IPS-20b (cell line): Measurements from ENCODE around the gene ZFP28.

Experiments used
- H3K27ac ChIP-seq: one replicate; pipeline ENCODE4 v1.5.1; 2013; ENCODE audit warnings: low read length
- H3K27me3 ChIP-seq: 2 replicates; pipeline ENCODE4 v1.6.1; 2013; ENCODE audit warnings: mild to moderate bottlenecking, low read length, inconsistent platforms; ENCODE audit not compliant: insufficient read depth
- H3K36me3 ChIP-seq: 2 replicates; pipeline ENCODE4 v1.6.1; 2013; ENCODE audit warnings: low read depth, mild to moderate bottlenecking, inconsistent platforms, low read length, moderate library complexity; ENCODE audit not compliant: insufficient read depth
- H3K4me1 ChIP-seq: 2 replicates; pipeline ENCODE4 v1.6.1; 2013; ENCODE audit warnings: mild to moderate bottlenecking, control low read depth, inconsistent platforms, low read length, moderate library complexity; ENCODE audit not compliant: insufficient read depth
- H3K4me3 ChIP-seq: 2 replicates; pipeline ENCODE4 v1.5.1; 2013; ENCODE audit warnings: mild to moderate bottlenecking, low read length, inconsistent platforms
- H3K9ac ChIP-seq: 2 replicates; pipeline ENCODE4 v1.6.1; 2013; ENCODE audit warnings: low read depth, mild to moderate bottlenecking, inconsistent platforms, low read length, moderate library complexity
- H3K9me3 ChIP-seq: 2 replicates; pipeline ENCODE4 v1.6.1; 2013; ENCODE audit warnings: mild to moderate bottlenecking, low read depth, low read length, inconsistent platforms; ENCODE audit not compliant: insufficient read depth

ZFP28 gene

DNA sequence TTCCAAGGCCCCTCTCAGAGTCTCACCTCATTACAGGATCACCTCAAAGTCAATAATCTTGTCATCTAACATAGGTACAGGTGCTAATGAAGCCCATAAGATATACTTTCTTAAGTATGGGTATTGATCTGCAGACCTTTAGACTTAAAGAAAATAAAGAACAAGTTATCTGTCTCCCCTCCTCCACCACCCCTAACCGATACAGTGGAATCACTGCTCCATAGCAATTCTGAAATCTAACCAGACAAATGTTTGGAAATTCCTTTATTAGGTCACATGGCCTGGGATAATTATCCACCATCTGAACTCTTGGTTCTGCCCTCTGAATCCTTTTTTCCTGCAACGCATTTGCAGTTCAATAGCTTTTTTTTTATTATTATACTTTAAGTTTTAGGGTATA, 24.0 kb downstream of the ZFP28 start:
- no peak overlapping the region for H3K27ac ChIP-seq
- H3K9me3 ChIP-seq: peaks cover 72% of the 10 kb centered on the region
- H3K4me3 ChIP-seq: no peak overlapping the region
- H3K4me1 ChIP-seq: no peaks in the 10 kb centered on the region
- H3K36me3 ChIP-seq: no peaks in the 10 kb centered on the region
- H3K27me3 ChIP-seq: no peaks in the 10 kb centered on the region
- no peak overlapping the region for H3K9ac ChIP-seq

DNA sequence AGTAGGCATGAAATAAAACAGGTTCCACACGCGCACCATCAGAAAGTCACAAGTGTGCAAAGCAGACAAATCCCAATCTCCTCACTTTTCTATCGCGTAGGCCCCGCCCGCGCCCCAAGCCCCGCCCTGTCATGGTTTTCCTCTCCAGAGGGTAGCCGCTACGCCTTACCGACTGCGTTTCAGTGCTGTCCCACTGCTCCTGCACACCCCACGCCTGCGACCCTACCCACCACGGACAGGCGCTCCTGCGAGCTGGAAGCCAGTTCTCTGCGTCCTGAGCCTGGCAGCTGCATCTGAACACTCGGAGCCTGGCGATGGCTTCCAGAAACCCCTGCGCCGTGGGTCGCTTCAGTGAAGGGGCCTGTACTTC, 28.1 kb downstream of the ZFP28 start:
- Histone ChIP-seq H3K4me1 (no peaks in the 10 kb centered on the region), H3K4me3 (peak overlapping the region; percentile 97), H3K27me3 (no peaks in the 10 kb centered on the region), H3K36me3 (peaks cover 29% of the 10 kb centered on the region), H3K9ac (peak overlapping the region; percentile 79; the same call in 1 of the 2 replicates), H3K9me3 (peaks cover 72% of the 10 kb centered on the region), H3K27ac (no peak overlapping the region)

DNA sequence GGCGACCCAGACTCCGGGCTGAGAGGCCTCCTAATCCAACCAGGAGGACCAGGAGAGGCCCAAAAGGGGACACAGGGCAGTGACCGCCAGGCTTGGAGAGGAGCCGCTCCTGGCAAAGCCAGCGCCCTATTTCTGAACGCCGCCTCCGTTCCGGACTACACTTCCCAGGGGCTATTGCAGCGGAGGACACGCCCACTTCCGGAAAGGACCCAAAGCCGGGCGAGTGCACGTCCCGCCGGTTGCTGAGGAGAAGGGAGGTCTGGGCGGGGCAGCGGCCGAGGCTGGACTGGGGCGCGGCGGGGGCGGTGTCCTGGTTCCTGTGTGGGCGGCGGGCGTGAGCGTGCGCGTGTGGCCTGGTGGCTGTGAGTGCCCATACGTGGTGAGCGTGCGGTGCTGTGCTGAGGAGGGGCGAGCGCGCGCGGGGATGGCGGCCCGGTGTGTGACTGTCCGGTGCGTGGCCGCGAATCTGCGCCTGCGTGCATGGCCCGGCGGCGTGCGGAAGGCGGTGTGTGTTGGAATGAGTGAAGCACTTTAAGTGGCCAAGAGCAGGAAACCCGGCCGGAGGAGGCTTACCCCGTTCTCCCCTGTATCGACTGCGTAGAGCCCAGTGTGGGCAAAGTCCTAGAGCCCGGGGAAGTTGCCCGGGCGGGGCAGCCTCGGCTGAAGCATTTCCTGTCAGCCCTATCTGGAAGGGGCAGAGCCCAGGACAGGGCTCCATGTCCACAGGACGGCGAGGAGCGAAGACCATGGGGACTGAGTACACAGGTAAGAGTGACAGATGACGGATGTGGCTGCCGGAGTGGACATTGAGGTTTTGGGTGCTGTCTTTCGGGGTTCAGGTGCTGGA, 28.7 kb downstream of the ZFP28 start, which contains the start of gene ZNF470:
ZNF470 (plus strand) TSS at position 195 of the 847 bp plus-strand sequence. CDS start 2,844 bp downstream, outside the sequence.
- H3K9me3 ChIP-seq: peaks cover 70% of the 10 kb centered on the region
- H3K27ac ChIP-seq: no peak within 1 kb of the TSS
- H3K9ac ChIP-seq: peak within 1 kb of the TSS; percentile 79; the same call in 1 of the 2 replicates
- peak within 1 kb of the TSS; percentile 97 for H3K4me3 ChIP-seq
- peaks cover 32% of the 10 kb centered on the region for H3K36me3 ChIP-seq
- H3K27me3 ChIP-seq: no peaks in the 10 kb centered on the region
- H3K4me1 ChIP-seq: no peaks in the 10 kb centered on the region

DNA sequence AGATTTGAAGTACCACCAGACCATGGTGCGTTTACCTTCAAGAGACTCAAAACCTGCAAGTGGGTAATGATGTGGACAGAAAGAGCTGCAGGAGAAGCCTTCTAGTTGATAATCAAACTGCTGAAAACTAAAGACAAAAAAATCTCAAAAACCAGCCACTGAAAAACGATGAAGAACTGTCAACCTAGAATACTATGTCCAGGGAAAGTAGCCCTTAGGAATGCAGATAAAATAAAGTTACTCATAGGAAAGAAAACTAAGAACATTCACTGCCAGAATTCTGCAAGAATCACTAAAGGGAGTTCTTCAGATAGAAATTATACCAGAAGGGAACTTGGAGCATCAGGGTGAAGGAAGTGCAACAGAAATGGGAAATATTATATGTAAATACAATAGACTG, 33.8 kb downstream of the ZFP28 start:
- Histone ChIP-seq H3K27me3 (no peaks in the 10 kb centered on the region), H3K36me3 (peaks cover 82% of the 10 kb centered on the region), H3K4me3 (no peak overlapping the region), H3K4me1 (no peaks in the 10 kb centered on the region), H3K9me3 (peaks cover 92% of the 10 kb centered on the region), H3K27ac (no peak overlapping the region), H3K9ac (no peak overlapping the region)

DNA sequence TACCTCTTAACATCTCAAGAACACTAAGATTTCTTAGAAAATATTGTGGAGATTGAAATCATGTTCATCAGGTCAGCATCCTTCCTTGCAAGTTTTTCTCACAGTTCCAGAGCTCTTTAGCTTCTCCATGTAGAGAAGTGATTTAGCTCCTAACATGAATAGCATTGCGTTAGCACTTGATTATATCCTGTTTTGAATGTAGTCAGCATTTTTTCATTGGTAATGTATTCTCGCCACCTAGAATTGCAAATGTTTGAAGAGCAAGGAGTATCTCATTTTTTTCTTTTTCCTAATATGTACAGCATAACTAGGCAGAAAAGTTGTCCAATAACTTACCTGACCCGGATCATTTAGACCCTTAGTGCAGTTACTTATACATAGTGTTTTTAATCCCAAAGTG, 35.2 kb downstream of the ZFP28 start:
- Histone ChIP-seq H3K36me3 (peaks cover 87% of the 10 kb centered on the region), H3K9ac (no peak overlapping the region), H3K4me1 (no peaks in the 10 kb centered on the region), H3K4me3 (no peak overlapping the region), H3K27ac (no peak overlapping the region), H3K9me3 (peaks cover 97% of the 10 kb centered on the region), H3K27me3 (no peaks in the 10 kb centered on the region)

DNA sequence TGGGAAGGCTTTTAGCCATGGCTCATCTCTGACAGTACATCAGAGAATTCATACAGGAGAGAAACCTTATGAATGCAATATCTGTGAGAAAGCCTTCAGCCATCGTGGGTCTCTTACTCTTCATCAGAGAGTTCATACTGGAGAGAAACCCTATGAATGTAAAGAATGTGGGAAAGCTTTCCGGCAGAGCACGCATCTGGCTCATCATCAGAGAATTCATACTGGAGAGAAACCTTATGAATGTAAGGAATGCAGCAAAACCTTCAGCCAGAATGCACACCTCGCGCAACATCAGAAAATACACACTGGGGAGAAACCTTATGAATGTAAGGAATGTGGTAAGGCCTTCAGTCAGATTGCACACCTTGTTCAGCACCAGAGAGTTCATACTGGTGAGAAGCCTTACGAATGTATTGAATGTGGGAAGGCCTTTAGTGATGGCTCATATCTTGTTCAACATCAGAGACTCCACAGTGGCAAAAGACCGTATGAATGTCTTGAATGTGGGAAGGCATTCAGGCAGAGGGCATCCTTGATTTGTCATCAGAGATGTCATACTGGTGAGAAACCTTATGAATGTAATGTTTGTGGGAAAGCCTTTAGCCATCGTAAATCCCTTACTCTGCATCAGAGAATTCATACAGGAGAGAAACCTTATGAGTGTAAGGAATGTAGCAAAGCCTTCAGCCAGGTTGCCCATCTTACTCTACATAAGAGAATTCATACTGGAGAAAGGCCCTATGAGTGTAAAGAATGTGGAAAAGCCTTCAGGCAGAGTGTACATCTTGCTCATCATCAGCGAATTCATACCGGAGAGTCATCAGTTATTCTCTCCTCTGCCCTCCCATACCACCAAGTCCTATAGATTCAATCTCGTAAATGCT, 39.2 kb downstream of the ZFP28 start:
- H3K4me1 ChIP-seq: no peaks in the 10 kb centered on the region
- peaks cover 54% of the 10 kb centered on the region for H3K36me3 ChIP-seq
- H3K9me3 ChIP-seq: peaks cover 98% of the 10 kb centered on the region
- no peak overlapping the region for H3K27ac ChIP-seq
- no peaks in the 10 kb centered on the region for H3K27me3 ChIP-seq
- no peak overlapping the region for H3K9ac ChIP-seq
- H3K4me3 ChIP-seq: peak overlapping the region; percentile 17; the same call in 1 of the 2 replicates

DNA sequence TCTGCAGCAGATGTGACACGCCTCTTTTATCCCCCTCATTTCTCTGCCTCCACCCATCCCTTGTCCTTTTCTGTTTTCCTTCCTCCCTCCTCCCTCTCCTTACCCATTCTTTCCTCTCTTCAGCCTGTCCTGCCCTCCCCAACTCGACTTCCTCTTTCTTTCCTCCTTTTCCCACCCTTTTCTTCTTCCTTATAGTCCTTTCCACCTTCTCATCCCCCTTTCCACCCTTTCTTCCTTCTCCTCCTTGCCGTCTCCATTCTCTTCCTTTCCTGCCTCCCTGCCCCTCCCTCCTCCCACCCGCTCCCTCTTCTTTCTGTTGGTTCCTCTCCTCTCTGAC, 55.7 kb downstream of the ZFP28 start:
- Histone ChIP-seq H3K36me3 (peaks cover 12% of the 10 kb centered on the region), H3K27me3 (no peaks in the 10 kb centered on the region), H3K27ac (no peak overlapping the region), H3K9me3 (peaks cover 26% of the 10 kb centered on the region), H3K4me1 (peaks cover 3% of the 10 kb centered on the region; the same call in 1 of the 2 replicates), H3K4me3 (peak overlapping the region; percentile 92), H3K9ac (no peak overlapping the region)

DNA sequence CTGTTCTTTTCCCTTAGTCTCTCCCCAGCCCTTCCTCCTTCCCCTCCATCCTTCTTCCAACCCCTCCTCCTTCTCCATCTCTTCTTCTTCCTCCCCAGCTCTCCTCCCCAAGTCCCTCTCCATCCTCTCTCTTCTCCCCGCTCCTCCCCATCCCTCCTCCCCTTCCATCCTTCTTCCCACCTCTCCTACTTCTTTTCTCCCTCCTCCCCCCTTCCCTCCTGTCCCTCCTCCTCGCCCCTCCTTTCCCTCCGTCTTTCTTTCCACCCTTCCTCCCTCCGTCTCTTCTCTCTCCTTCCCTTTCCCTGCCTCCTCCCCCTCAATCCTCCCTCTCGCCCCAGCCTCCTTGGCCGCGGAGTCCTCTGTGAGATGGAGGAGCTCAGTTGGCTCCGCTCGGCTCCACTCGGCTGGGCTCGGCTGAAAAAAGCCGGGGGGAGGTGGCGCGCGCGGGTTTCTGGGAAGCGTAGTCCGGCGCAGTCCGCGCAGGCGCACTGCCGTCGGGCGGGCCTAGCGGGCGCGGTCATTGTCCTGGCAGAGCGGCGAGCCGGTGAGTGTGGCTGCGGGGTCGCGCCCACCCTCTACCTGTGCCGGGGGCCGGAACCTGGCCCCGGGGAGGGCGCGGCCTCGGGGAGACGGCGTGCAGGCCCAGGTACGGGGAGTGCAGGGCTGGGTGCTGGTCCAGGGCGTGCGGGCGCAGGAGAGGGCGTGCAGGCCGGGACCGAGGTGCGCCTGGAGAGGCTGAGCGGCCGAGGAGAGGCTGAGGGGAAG, 56.2 kb downstream of the ZFP28 start, which contains the start of gene ZNF71:
ZNF71 (plus strand) TSS at position 520 of the 765 bp plus-strand sequence. CDS start 6,257 bp downstream, outside the sequence.
- peaks cover 20% of the 10 kb centered on the region for H3K9me3 ChIP-seq
- peaks cover 12% of the 10 kb centered on the region for H3K36me3 ChIP-seq
- peaks cover 3% of the 10 kb centered on the region; the same call in 1 of the 2 replicates for H3K4me1 ChIP-seq
- peak within 1 kb of the TSS; percentile 92 for H3K4me3 ChIP-seq
- H3K9ac ChIP-seq: peak within 1 kb of the TSS; percentile 89
- H3K27me3 ChIP-seq: no peaks in the 10 kb centered on the region
- H3K27ac ChIP-seq: peak within 1 kb of the TSS; percentile 56

DNA sequence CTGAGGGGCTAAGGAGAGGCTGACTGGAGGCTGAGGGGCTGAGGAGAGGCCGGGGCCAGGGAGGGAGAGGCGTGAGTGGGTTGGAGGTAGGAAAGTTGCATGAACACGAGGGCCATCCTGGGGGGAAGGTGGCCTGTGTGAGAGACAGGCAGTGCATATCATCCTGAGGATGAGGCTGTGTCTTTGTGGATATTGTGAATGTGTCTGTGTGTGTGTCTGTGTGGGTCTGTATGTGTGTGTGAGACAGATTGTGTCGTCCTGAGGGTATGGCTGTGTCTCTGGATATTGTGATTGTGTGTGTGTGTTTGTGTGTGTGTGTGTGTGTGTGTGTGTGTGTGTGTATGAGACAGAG, 56.8 kb downstream of the ZFP28 start:
- H3K27ac ChIP-seq: peak overlapping the region; percentile 56
- H3K4me1 ChIP-seq: peaks cover 3% of the 10 kb centered on the region; the same call in 1 of the 2 replicates
- H3K9me3 ChIP-seq: peaks cover 14% of the 10 kb centered on the region
- H3K36me3 ChIP-seq: peaks cover 12% of the 10 kb centered on the region
- peak overlapping the region; percentile 89 for H3K9ac ChIP-seq
- no peaks in the 10 kb centered on the region for H3K27me3 ChIP-seq
- H3K4me3 ChIP-seq: peak overlapping the region; percentile 92

DNA sequence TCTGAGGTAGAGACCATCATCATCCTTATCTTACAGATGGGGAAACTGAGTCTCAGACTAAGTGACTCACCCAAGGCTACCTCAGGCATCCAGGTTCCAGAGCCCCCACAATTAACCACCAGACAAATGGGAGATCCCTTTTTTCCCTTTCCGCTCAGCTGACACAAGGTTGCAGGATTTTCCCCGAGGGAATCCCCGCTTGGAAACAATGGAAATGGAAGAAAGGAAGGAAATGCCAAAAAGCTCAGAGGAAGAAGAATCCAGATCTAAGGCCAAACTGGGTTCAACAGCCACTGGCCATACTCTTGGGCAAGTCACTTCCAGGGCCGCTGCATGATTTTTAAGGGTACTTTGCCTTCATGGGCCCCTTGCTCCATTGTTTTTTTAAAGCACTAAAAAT, 57.9 kb downstream of the ZFP28 start:
- H3K27me3 ChIP-seq: no peaks in the 10 kb centered on the region
- H3K36me3 ChIP-seq: peaks cover 22% of the 10 kb centered on the region
- no peak overlapping the region for H3K27ac ChIP-seq
- no peak overlapping the region for H3K9ac ChIP-seq
- no peak overlapping the region for H3K4me3 ChIP-seq
- H3K9me3 ChIP-seq: peaks cover 16% of the 10 kb centered on the region
- H3K4me1 ChIP-seq: peaks cover 3% of the 10 kb centered on the region; the same call in 1 of the 2 replicates

DNA sequence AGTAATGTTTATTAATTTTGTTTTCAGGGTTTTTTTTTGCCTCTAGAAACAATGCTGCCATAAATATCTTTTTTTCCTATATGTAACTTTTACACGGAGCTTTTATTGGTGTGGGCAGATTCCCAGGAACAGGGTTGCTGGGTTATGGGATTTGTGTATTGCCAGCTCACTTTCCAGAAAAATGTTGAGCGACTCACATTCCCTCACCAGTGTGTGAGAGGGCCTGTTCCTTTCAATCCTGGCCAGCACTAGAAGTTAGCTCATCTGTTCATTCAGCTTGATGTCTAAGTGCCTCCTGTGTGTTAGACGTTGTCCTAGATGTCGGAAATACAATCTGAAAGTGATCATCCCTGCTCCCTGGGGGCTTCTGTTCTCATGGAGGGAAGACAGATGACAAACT, 58.9 kb downstream of the ZFP28 start:
- Histone ChIP-seq H3K36me3 (peaks cover 32% of the 10 kb centered on the region), H3K27ac (no peak overlapping the region), H3K4me1 (peaks cover 3% of the 10 kb centered on the region; the same call in 1 of the 2 replicates), H3K27me3 (no peaks in the 10 kb centered on the region), H3K9ac (no peak overlapping the region), H3K4me3 (no peak overlapping the region), H3K9me3 (peaks cover 15% of the 10 kb centered on the region)
